Glomerular endothelial cell (primary cell): ENCODE results near the gene SHBG. TPM values are rescaled to one million over a fixed set of nuclear protein-coding genes. Genes with fewer than 3 reads are reported as not detected.

Experiments used
- total RNA-seq: library from RNA; depleted of rRNA; stranded (reverse); fragments of >200 nt; gene quantifications from 2 replicates; pipeline ENCODE4 v1.2.3, GENCODE V29; 2015

SHBG gene
- total RNA-seq, 1 donor from 2014 or later: 0.58 TPM

Other genes with a start within 250 kb of the SHBG start
- 0.19 and 0.23 TPM in 2 replicates for gene TNK1, start 249.0 kb upstream of the SHBG start, total RNA-seq
- gene PLSCR3, start 235.6 kb upstream of the SHBG start, total RNA-seq: 74.1 and 82.8 TPM in 2 replicates
- gene TMEM256, start 226.0 kb upstream of the SHBG start, total RNA-seq: 56.7 and 73.7 TPM in 2 replicates
- gene NLGN2, start 222.3 kb upstream of the SHBG start, total RNA-seq: 15.7 and 21.7 TPM in 2 replicates
- gene SPEM1, start 209.8 kb upstream of the SHBG start, total RNA-seq: not detected in 2 replicates
- not detected in 2 replicates for gene SPEM2, start 204.5 kb upstream of the SHBG start, total RNA-seq
- not detected in 2 replicates for gene SPEM3, start 201.3 kb upstream of the SHBG start, total RNA-seq
- 11.6 and 15.4 TPM in 2 replicates for gene TMEM102, start 194.7 kb upstream of the SHBG start, total RNA-seq
- 0.44 and 0.88 TPM in 2 replicates for gene FGF11, start 190.6 kb upstream of the SHBG start, total RNA-seq
- 5.7 and 9.6 TPM in 2 replicates for gene CHRNB1, start 185.1 kb upstream of the SHBG start, total RNA-seq
- gene ZBTB4, start 150.5 kb upstream of the SHBG start, total RNA-seq: 41.8 and 43.9 TPM in 2 replicates
- not detected in 2 replicates for gene SLC35G6, start 148.7 kb upstream of the SHBG start, total RNA-seq
- 81.5 and 124 TPM in 2 replicates for gene POLR2A, start 145.8 kb upstream of the SHBG start, total RNA-seq
- 30.3 and 38.2 TPM in 2 replicates for gene TNFSF12, start 81.1 kb upstream of the SHBG start, total RNA-seq
- gene TNFSF13, start 71.4 kb upstream of the SHBG start, total RNA-seq: 1.5 and 6.7 TPM in 2 replicates
- gene SENP3, start 68.2 kb upstream of the SHBG start, total RNA-seq: 60.7 and 79.5 TPM in 2 replicates
- gene CD68, start 50.5 kb upstream of the SHBG start, total RNA-seq: 4.1 and 8.8 TPM in 2 replicates
- 117 and 164 TPM in 2 replicates for gene MPDU1, start 46.3 kb upstream of the SHBG start, total RNA-seq
- gene SOX15, start 40.0 kb upstream of the SHBG start, total RNA-seq: not detected in 2 replicates
- gene FXR2, start 15.2 kb upstream of the SHBG start, total RNA-seq: 32.4 and 35.4 TPM in 2 replicates
- gene SAT2, start 2.3 kb upstream of the SHBG start, total RNA-seq: 42.6 and 47.6 TPM in 2 replicates
- gene ATP1B2, start 20.8 kb downstream of the SHBG start, total RNA-seq: not detected in 2 replicates
- 87.9 and 94.8 TPM in 2 replicates for gene TP53, start 57.4 kb downstream of the SHBG start, total RNA-seq
- gene WRAP53, start 58.3 kb downstream of the SHBG start, total RNA-seq: 5.5 and 9.3 TPM in 2 replicates
- 0.87 and 2.1 TPM in 2 replicates for gene EFNB3, start 75.1 kb downstream of the SHBG start, total RNA-seq
- gene DNAH2, start 87.6 kb downstream of the SHBG start, total RNA-seq: not detected in 2 replicates
- 4.9 and 16.3 TPM in 2 replicates for gene KDM6B, start 204.1 kb downstream of the SHBG start, total RNA-seq
- gene TMEM88, start 224.9 kb downstream of the SHBG start, total RNA-seq: 24.8 and 46.8 TPM in 2 replicates
- gene NAA38, start 227.4 kb downstream of the SHBG start, total RNA-seq: 96.0 and 138 TPM in 2 replicates
- gene CYB5D1, start 227.9 kb downstream of the SHBG start, total RNA-seq: 2.7 and 5.8 TPM in 2 replicates